Loucy (cell line): Measurements from ENCODE around the gene SPACDR.

ENCODE experiments used
- H2AFZ ChIP-seq: fragments of 200-600 bp; sonication (generic); 2 replicates; pipeline ENCODE4 v1.6.0; 2016; ENCODE audit warnings: antibody characterized with exemption, mild to moderate bottlenecking, low read length, moderate library complexity
- H3F3A ChIP-seq: fragments of 200-600 bp; 2 replicates; pipeline ENCODE4 v1.6.0; 2016; ENCODE audit warnings: antibody characterized with exemption, low read depth, mild to moderate bottlenecking
- H3K27me3 ChIP-seq: fragments of 200-600 bp; sonication (generic); 2 replicates; pipeline ENCODE4 v1.6.1; 2014; ENCODE audit warnings: low read length, mild to moderate bottlenecking; ENCODE audit not compliant: insufficient read depth, poor library complexity, severe bottlenecking
- H3K36me3 ChIP-seq: fragments of 200-600 bp; sonication (generic); 2 replicates; pipeline ENCODE4 v1.6.1; 2016; ENCODE audit warnings: low read length; ENCODE audit not compliant: insufficient read depth
- H3K4me1 ChIP-seq: fragments of 200-600 bp; sonication (generic); 2 replicates; pipeline ENCODE4 v1.5.1; 2014; ENCODE audit warnings: low read length, mild to moderate bottlenecking; ENCODE audit not compliant: insufficient read depth, poor library complexity, severe bottlenecking
- H3K4me2 ChIP-seq: fragments of 200-600 bp; sonication (generic); 2 replicates; pipeline ENCODE4 v1.6.0; 2014; ENCODE audit warnings: antibody characterized with exemption, low read length, low read depth, mild to moderate bottlenecking; ENCODE audit not compliant: poor library complexity, severe bottlenecking
- H3K4me3 ChIP-seq: fragments of 200-600 bp; sonication (generic); 2 replicates; pipeline ENCODE4 v1.5.1; 2014; ENCODE audit warnings: low read length, mild to moderate bottlenecking, mixed read lengths; ENCODE audit not compliant: poor library complexity, severe bottlenecking
- H3K79me2 ChIP-seq: fragments of 200-600 bp; sonication (generic); 2 replicates; pipeline ENCODE4 v1.6.1; 2014; ENCODE audit warnings: low read length; ENCODE audit not compliant: insufficient read depth
- H3K9ac ChIP-seq: fragments of 200-600 bp; sonication (generic); 2 replicates; pipeline ENCODE4 v1.6.0; 2014; ENCODE audit warnings: mild to moderate bottlenecking, low read depth, low read length, moderate library complexity; ENCODE audit not compliant: poor library complexity, severe bottlenecking
- H3K9me2 ChIP-seq: fragments of 200-600 bp; sonication (generic); replicated peaks from 2 replicates; pipeline ENCODE4 v1.6.1; 2016; ENCODE audit warnings: low read depth, low read length, mixed read lengths
- H3K9me3 ChIP-seq: fragments of 200-600 bp; sonication (generic); 2 replicates; pipeline ENCODE4 v1.6.1; 2014; ENCODE audit warnings: mild to moderate bottlenecking, antibody characterized with exemption, low read length, low read depth; ENCODE audit not compliant: insufficient read depth
- H4K20me1 ChIP-seq: fragments of 200-600 bp; sonication (generic); 2 replicates; pipeline ENCODE4 v1.6.0; 2014; ENCODE audit warnings: antibody characterized with exemption, low read length, mild to moderate bottlenecking; ENCODE audit not compliant: insufficient read depth, poor library complexity, severe bottlenecking
- CTCF ChIP-seq: fragments of 200-600 bp; sonication (generic); conservative IDR thresholded peaks from 2 replicates; pipeline ENCODE4 v1.5.1; 2014; ENCODE audit warnings: mild to moderate bottlenecking, antibody characterized with exemption, low read length
- EZH2phosphoT487 ChIP-seq: fragments of 200-600 bp; IDR thresholded peaks from 2 replicates; pipeline ENCODE4 v1.6.1; 2018; ENCODE audit warnings: antibody characterized with exemption, mild to moderate bottlenecking, moderate library complexity, borderline replicate concordance

SPACDR gene

GRCh38 chr7:100419660-100420226 lies 44.3 kb downstream of the SPACDR start:
- TF ChIP-seq CTCF (no peak), EZH2phosphoT487 (no peak)
- Histone ChIP-seq H4K20me1 (no peaks in the 10 kb centered on the region), H2AFZ (no peak overlapping the region), H3K79me2 (no peaks in the 10 kb centered on the region), H3K4me1 (no peaks in the 10 kb centered on the region), H3K36me3 (no peaks in the 10 kb centered on the region), H3K4me3 (no peak overlapping the region), H3K4me2 (no peak overlapping the region), H3K27me3 (no peaks in the 10 kb centered on the region), H3K9me2 (no peaks in the 10 kb centered on the region), H3F3A (no peaks in the 10 kb centered on the region), H3K9ac (no peak overlapping the region), H3K9me3 (no peaks in the 10 kb centered on the region)

- H3K4me3 ChIP-seq = no peak overlapping the region
- no peaks in the 10 kb centered on the region for H3K79me2 ChIP-seq
- no peak overlapping the region for H3K9ac ChIP-seq
- no peak overlapping the region for H3K4me2 ChIP-seq
- TF ChIP-seq EZH2phosphoT487 = no peak
- no peak for TF ChIP-seq CTCF
- H3K27me3 ChIP-seq = no peaks in the 10 kb centered on the region
- no peaks in the 10 kb centered on the region for H3F3A ChIP-seq
- H4K20me1 ChIP-seq = no peaks in the 10 kb centered on the region
- H3K36me3 ChIP-seq = no peaks in the 10 kb centered on the region
- no peaks in the 10 kb centered on the region for H3K9me2 ChIP-seq
- H3K9me3 ChIP-seq = no peaks in the 10 kb centered on the region
- H3K4me1 ChIP-seq = no peaks in the 10 kb centered on the region
- H2AFZ ChIP-seq = no peak overlapping the region
These were observed 45.0 kb downstream of the SPACDR start for GRCh38 chr7:100418930-100419659.

- no peaks in the 10 kb centered on the region for H3K36me3 ChIP-seq
- no peak overlapping the region for H3K4me3 ChIP-seq
- H3K9ac ChIP-seq = no peak overlapping the region
- H4K20me1 ChIP-seq = no peaks in the 10 kb centered on the region
- no peak overlapping the region for H2AFZ ChIP-seq
- H3F3A ChIP-seq = no peaks in the 10 kb centered on the region
- H3K27me3 ChIP-seq = no peaks in the 10 kb centered on the region
- no peaks in the 10 kb centered on the region for H3K4me1 ChIP-seq
- H3K9me3 ChIP-seq = no peaks in the 10 kb centered on the region
- no peaks in the 10 kb centered on the region for H3K9me2 ChIP-seq
- TF ChIP-seq EZH2phosphoT487 = no peak
- no peak for TF ChIP-seq CTCF
- no peak overlapping the region for H3K4me2 ChIP-seq
- H3K79me2 ChIP-seq = no peaks in the 10 kb centered on the region
These were observed 48.6 kb downstream of the SPACDR start for GRCh38 chr7:100415448-100415847.
